Stimulated activated CD4-positive, alpha-beta T cell treated with anti-CD3 and anti-CD28 coated beads, Interleukin-1b, Interleukin-23, amount 100 ng/mL, for 24 hours (primary cell): Measurements from ENCODE around the gene CD86.

Experiments used
- DNase-seq, 4 experiments: peaks; one replicate each; pipeline ENCODE4 v3.0.0-alpha.2; 2020; ENCODE audit warnings: low read depth in 4 of 4, low spot score in 1 of 4

Gene CD86

DNA sequence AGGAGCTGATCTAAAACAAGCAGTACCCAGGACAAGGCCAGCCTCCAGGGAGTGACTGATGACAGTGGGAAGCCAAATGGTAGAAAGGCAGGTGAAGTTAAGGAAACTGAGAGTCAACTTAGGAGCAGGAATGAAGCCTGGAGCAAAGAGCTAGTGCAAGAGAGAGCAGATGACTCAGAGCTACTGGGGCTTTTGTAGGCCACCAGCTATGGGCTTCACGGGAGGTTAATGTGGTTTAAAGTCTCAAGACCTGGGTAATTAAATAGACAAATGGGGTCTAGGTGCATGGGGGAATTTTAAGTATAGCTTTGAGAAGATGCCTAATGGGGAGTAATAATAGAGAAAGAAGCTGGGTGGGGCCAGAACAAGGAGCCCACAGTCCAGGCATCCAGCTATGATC is 3.1 kb downstream of the CD86 start:
- no peak for DNase-seq

DNA sequence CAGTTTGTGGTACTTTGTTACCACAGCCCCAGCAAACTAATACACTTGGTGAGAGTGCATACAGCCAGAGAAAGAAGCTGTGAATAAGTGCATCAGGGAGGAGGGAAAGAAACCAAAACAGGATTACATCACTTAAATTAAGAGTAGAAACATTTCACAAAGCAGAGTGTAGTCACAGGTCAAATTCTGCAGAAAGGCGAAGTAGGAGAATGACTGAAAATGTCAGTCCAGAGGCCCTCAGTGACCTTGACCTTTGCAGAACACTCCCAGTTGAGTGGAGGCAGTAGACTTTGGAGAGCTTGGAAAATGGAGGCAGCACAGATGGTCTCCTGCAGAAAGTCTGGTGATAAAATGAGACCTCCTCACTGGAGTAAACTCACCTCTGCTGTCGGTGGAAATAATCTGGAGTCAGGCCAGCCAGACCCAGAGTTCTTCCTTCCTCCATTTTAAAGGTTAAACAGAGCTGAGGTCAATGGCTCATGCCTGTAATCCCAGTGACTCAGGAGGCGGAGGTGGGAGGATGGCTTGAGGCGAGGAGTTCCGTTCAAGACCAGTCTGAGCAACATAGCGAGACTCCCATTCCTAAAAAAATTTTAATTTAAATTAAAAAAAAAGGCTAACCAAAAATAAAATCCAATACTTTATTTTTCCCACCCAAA is 5.0 kb downstream of the CD86 start:
- no peak for DNase-seq

DNA sequence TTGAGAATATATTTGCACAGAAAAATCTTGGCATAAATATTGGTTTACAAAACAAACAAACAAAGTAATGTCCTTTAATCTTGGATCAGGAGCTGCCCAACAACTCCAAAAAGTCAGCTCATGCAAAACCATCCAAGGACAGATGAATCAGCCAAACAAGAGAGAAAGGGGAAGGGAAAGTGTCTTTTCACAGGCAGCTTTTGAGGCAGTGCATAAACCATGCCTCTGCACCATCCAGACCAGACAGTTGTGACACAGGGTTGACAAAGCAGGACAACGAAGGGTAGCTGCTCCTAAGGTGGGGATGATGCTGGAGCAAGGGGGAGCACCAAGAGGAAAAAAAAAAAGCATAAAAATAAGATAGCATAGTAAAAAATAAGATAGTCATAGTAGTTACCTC is 8.7 kb downstream of the CD86 start:
- DNase-seq = no peak

DNA sequence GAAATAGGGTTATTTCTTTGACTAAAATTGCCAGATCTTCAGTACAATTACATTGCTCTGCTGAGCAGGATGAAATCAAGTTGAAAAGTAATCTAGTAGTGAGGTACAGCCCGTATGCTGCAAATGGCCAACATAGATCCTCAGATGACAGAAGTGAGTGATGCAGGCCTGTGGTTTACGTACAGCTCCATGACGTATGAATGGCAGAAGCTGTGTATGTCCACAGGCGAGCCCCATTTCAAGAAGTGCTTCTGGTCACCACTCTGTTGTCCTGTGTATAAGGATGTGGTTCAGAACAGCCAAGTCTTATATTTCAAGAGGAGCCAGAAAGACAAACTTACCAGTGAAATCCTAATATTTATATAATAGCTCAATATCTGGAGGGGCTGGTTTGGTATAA is 9.2 kb downstream of the CD86 start:
- DNase-seq = no peak

DNA sequence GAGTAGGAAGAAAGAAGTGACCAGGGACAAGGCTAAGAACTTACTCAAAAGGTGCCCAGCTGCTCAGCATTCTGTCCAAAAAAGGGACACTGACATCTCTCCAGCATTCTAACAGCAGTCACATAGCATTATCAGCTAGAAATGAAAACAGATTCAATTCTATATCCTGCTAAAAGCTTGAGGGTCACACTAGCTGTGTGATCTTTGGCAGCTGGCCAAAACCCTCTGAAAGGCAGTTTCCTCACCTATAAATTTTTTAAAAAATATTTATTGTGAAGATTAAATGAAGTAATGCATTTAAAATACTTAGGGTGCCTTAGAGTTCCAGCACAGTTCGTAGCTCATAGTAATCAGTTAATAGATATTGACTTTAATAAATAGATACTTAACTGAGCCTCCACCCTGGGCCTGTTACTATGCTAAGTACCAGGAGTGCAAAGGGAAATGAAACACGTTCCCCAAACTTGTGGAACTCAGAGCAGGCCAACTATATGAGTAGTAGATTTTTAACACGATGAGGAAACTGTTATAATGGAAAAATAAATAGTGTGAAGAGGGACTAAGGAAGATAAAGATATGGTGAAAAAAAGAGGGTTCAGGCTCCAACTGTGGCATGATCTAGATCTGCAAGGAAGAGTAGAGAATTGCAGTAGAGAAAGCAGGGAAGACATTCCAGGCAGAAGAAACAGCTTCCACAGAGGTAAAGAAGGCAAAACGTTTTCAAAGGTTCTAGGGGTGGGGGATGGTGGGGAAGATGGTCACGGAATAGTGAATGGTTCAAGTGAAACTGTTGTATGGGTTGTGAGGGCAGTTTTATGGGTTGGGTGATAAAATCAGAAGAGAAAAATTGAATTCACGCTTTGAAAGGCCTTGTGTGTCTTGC is 11.4 kb downstream of the CD86 start:
- no peak for DNase-seq

DNA sequence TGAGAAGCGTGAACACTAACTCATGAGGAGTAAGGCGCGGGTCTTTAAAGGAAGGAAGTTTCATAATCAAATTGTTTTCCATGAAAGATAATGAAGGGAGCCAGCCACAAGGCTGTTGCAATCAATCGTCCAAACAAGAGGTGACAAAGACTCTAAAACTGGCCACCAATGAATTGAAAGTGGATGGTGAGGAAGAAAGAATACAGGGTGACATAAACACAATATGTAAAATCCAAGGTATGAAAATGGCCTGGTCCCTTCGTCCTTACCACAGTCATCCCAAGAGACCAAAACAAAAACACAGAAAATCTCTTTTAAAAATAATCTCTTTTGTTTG is 12.0 kb downstream of the CD86 start:
- DNase-seq = no peak

DNA sequence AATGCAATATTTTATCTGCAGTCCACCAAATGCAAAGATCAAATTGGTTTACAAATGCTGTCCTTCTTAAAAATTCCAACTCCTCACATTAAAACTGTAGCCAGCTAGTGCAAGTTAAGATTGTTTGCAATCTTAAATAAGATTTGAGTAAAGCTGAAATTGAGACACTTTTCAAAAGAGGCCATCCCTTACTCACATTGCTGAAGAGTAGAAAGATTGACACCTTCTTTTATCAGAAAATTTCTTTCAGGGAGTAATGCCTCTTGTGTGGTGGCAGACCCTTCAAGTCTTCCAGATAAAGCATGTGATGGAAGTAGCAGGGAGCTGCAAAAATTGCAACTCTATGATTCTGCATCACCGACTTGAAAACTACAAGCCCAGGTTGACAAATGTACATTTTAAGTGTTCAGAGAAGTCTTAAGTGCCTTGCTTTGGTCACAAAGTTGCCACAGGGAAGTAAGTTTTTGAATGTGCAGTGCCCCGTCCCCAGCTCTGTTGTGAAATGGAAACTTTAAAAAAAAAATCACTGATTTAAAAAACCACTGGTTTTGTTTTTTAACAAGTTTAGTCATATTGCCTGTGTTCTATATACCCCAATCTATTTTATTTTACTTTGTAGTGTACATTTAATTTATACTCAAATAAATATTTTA is 12.6 kb downstream of the CD86 start:
- no peak for DNase-seq

DNA sequence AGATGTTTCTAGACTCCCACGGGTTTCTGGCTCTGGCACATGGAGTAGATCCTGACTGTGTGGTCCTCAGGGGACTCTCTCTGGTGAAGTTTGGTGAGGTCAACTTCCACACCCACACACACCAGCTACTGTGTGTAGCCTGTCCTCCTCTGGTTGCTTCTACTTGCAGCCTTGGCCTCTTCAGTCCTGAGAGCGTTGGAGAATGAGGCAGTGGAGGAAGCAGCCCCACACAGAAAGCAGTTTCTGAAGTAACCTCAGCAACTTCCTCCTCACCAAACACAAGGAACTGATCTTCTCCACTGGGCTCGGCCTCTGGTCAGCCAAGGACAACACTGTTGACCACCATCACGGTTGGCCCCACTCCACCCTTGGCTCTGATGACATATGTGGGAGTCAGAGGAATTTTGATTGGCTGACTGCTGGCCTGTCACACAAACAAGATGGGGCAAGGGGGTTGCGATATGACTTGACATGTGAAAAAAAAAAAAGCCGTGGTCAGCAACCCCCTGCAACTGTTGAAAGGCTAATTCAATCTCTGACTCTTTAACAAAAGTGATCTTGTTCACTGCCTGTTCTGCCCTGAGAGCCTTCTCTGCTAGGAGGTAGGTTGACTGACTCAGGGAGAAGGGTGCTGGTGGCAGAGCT is 19.6 kb downstream of the CD86 start:
- no peak for DNase-seq

DNA sequence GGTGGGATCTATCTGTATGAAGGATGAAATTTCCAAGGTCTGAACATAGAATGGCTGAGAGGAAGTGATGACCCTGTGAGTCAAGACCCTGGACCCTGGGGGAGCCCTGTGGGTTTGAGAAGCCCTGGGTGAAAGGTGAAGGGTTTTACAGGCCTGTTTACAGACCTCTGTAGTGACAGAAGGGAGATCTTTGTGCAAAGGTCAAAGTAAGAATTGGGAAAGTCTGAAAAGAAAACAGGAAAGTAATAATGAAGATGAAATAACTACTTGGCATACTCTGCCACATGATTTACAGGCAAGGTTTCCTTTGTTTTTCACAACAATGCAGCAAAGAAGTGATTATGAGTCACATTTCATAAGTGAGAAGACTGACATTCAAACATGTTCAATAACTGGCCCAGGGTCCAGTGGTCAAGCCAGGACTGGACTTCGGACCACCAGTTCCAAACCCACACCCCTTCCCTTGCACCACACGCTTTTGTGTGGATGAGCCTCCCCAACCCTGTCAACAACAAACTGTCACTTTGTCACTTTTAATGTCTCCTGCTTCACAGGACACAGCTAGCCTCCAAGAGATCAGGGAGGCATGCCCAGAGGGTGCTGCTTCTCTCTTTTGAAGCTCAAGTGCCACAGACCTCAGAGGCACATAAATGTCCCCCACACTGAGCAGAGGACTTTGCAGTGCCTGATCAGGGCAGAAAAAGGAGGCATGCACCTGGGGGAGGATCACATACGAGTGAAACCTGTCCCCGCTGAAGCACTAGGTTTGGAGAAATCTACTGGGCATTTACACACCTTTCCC is 21.5 kb downstream of the CD86 start:
- DNase-seq = no peak

DNA sequence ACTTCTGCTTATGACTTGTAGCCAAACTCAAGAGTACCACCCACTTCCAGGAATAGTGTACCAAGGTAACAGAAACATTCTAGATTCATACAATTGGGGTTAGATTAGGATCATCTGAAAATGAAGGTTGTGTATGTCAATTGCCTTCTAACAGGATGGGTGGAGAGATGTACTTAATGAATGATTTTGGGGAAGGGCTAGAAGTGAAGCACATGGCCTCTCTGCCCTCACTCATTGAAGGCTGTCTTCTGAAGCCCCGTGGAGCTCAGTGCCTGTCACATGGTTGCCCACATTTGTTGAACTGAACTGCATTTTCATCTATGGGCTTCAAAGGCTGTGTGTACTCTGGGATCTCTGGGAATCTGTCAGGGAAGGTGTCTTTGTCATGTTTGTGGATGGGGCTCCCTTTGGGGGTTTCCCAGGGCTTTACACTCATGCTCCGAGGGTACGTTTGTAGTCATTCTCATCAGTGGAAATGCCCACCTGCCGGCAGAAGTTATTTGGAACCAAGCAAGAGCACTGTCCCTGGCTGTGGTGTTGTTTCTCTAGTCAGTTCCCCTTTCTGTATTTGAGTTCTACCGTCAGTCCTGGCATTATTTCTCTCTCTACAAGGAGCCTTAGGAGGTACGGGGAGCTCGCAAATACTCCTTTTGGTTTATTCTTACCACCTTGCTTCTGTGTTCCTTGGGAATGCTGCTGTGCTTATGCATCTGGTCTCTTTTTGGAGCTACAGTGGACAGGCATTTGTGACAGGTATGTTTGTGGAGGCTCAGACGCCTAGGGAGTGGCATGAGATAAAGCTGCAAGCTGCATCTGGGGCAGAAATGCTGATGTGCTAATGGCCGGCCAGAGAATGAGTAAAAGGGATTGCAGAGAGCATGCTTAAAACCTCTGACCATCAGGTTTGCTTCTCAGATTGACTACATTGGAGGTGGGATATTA is 22.4 kb downstream of the CD86 start:
- no peak for DNase-seq

DNA sequence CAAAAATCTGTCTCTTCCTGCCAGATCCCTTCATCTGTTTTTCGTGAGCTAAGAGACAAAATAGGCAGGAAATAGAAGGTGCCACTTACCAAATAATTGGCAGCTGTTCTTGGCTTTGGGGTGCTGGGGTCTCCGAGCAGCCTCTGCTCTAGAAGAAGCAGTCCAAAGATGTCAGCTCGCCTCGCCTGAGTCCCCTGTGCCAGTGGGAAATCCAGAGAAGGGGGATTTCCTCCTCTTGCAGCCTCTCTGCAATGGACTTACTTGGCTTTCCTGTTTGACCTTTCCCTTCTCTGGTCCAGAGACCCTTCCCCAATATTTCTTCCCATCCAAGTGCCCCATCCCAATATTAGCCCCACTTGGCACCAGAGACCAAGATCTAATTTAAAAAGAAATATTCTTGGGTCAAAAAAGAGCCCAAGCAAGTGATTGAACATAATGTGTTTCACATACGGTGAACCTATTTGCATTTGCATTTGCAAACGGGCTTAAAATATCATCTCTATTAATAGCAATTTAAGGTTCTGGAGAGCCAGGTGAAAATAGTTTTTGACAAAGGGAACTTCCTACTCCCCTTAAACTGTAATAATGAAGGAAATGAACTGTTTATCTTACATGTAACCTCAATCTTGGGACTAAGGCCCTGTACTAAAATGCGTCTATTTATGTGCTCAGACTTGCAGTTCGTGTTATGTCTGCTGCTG is 23.2 kb downstream of the CD86 start:
- no peak for DNase-seq

DNA sequence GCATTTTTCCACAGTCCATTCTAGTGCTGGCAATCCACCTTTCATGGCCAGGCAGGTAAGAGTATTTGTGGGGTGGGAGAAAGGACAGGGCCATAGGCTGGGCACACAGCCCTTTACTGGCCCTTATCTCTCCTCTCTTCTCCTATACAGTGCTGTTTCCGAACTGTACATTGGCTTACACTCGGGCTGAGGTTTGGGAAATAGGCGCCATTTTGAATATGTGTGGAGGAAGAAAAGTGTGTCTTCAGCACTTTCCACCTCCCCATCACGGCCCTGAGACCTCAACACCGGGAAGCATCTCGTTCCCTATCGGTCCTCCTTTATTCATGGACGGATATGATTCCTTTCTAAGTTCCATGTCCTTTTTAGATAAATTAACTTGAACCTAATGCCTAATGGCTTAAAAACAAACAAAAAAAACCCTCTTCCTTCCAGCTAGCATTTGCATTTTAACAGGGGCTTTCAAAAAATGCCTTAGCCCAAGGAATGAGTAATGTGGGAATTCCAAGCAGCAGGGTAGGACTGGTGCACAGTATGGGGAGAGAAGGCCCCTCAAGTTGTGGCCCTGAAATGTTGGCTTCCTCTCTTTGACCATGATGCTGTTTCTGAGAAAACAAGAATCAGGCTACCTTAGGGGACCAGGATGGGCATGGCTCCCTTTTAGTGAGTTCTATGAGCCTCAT is 24.5 kb downstream of the CD86 start:
- DNase-seq = no peak

DNA sequence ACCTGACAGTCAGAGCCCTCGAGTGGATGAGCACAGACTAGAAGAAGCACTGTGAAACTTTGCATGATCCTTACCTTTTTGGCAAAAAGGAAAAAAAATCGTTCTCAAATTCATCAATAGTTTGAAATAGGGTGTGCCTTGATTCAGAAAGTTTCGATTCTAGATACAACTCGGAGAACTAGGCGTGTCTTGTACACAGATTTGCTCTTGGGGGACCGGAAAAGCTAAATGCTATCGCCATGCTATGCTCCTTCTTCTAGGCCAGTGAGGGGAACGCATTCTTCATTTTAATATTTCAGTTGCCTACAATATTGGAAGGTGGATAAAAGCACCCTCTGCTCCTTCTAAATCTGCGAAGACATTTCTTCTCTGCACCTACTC is 25.0 kb downstream of the CD86 start:
- DNase-seq = no peak

DNA sequence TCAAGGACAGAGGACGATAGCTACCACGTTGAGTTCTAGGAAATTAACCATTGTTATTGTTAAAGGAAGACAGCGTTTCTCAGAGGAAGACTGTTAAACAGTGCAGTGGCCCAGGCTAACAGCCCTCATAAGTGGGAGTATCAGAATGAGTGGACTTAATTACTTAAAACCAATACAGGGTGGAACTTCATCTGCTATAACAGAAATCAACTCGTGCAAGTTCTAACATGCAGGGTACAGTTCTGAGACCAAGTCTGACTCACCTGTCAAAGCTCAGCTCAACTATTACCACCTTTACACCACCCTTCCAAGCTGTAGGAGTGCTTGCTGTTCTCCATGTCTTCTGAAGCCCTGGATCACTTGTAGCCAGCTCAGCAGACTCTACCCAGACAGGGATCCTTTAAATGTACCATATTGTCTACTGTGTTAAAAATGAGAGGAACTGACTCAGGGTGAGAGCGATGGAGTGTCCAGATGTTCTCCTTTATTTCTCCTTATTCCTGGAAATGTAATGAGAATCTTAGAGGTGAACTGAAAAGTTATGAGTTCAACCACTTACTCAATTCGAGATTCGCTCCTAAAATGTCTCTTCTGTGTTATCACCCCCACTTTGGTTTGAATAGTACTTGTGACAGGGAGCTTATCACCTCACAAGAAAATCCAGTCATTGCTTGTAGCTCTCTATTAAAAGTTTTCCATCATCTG is 26.5 kb downstream of the CD86 start:
- no peak for DNase-seq

DNA sequence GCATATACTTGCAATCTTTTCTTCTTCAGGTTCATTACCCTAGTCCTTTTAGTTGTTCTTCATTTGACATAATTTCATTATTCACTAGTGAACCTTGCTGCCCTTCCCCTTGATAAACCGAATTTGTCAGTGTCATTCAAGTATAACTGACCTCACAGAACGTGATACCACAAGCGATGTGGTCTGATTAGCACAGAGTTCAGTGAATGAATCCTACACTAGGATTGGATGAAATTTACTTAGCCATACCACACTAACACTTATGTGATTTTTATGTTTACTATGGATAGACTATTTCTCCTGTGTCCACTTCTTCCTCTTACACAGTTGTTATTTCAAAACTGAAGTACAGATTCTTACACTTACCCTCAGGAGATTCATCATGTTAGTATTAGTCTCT is 27.2 kb downstream of the CD86 start:
- no peak for DNase-seq

DNA sequence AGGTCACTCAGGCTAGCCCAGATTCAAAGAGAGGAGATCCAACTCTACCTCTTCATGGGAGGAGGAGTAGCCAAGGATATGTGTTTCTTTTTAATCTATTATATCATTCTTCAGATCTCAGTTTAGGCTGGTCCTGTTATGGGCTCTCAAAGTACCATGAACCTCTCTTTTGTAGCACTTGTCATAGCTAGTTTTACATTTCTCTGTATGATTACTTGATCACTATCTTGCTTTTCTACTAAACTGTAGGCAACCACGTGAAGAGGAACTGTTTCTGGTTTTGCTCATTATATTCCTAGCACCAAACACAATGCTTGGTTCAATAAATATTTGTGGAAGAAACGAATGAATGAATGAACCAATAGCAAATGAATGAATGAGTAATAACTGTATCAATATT is 29.6 kb downstream of the CD86 start:
- no peak for DNase-seq

DNA sequence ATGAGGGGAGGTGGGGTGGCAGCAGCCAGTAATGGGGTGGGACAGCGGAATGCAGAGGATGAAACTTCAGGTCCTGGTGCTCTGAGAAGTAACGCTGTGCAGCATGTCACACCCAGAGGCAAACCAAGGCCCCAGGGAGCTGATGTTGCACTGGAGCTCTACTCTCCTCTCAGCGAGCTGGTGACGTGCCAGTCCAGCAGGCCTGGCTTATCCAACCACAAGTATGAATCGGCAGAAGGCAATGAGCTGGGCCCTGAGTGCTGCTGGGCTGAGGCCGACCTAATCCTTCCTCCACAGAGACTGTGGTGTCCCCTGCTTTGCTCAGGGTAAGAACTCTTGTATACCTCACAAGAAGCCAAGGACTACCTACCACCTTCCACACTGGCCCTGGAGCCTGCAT is 30.5 kb downstream of the CD86 start:
- DNase-seq = no peak

DNA sequence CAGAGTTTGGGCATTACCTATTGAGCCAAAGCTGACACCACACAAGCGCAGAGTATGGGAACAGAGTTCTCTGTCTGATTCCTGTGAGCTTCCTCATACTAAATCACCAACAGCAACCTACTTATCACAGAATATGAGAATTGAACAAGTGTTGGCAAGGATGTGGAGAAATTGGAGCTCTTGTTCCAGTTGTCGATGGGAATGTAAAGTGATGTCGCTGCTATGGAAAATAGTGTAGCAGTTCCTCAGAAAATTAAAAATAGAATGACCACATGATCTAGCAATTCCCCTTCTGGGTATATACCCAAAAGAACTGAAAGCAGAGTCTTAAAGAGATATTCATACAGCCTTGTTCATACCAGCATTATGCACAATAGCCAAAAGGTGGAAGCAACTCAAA is 33.4 kb downstream of the CD86 start:
- no peak for DNase-seq
